Esophagus squamous epithelium (tissue), 4 donors: ENCODE results near the gene CHST3.

Experiments
- POLR2A ChIP-seq, 4 donors: fragments of 450-650 bp; IDR thresholded peaks; one replicate each; pipeline ENCODE4 v1.6.1; 2017; ENCODE audit warnings: antibody characterized with exemption in 4 of 4, mild to moderate bottlenecking in 4 of 4, moderate library complexity in 3 of 4
- TF ChIP-seq, protein P1 (sequence below), 6 experiments: fragments of 450-650 bp in 4 of 6; fragments of 200-600 bp in 2 of 6; sonication (generic) in 2 of 6; IDR thresholded peaks; one replicate each; pipeline ENCODE4 v1.5.1; 2016 to 2019; ENCODE audit warnings: antibody characterized with exemption in 6 of 6, mild to moderate bottlenecking in 4 of 6, moderate library complexity in 4 of 6

DNA sequence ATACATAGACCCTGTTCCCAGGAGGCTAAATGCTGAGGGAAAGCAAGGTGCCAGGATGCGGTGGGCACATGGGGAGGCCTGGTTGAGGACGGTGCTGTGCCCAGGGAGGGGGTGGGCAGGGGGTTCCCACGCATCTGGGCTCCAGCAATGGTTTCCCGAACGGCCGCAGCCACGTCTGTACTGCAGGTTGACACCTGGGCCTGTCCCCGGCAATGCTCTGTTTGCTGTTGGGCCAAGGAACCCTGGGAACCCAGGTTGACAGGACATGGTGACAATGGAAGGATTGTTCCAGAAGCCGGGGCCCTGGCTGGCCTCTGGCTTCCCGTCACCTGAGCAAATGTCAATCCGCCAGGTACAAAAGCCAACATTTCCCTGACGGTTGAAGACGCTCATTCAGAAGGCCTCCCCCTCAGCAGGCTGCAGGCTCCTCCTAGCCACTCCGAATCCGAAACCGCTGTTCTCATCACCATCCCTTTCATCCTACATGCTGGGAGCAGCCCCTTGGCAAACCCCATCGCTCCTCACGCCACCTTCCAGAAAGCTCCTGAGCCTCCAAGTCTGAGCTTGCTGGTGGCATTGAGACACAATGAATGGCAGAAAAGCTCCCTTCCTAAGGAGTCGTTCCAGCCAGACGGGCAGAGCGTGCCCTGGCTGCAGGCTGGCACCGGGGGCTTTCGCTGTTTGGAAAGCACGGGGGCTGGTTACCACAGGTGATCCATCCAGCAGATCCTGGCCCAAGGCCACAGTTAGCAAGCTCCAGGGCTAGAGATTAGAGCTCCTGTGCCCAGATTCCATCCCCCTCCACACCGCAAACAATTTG, 92.9 kb downstream of the CHST3 start:
- TF ChIP-seq, protein P1, sequence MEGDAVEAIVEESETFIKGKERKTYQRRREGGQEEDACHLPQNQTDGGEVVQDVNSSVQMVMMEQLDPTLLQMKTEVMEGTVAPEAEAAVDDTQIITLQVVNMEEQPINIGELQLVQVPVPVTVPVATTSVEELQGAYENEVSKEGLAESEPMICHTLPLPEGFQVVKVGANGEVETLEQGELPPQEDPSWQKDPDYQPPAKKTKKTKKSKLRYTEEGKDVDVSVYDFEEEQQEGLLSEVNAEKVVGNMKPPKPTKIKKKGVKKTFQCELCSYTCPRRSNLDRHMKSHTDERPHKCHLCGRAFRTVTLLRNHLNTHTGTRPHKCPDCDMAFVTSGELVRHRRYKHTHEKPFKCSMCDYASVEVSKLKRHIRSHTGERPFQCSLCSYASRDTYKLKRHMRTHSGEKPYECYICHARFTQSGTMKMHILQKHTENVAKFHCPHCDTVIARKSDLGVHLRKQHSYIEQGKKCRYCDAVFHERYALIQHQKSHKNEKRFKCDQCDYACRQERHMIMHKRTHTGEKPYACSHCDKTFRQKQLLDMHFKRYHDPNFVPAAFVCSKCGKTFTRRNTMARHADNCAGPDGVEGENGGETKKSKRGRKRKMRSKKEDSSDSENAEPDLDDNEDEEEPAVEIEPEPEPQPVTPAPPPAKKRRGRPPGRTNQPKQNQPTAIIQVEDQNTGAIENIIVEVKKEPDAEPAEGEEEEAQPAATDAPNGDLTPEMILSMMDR (IDR thresholded peaks at IDR 0.05) = no peak
- no peak for TF ChIP-seq POLR2A (IDR thresholded peaks at IDR 0.05)
